ENCODE results near the gene TEAD1.

GRCh38 chr11:12705874-12706273 lies 31.7 kb downstream of the TEAD1 start:
- TF ChIP-seq CTCF (IDR thresholded peaks at IDR 0.05) = no peak
- no peak for TF ChIP-seq JUN (IDR thresholded peaks at IDR 0.05)
- no peak for TF ChIP-seq RCOR1 (IDR thresholded peaks at IDR 0.05; ENCODE audit: low read depth, low read length)
- TF ChIP-seq POLR2A (IDR thresholded peaks at IDR 0.05; ENCODE audit: low read length) = no peak
- TF ChIP-seq SMC3 (IDR thresholded peaks at IDR 0.05) = no peak
- TF ChIP-seq FOSL2 (IDR thresholded peaks at IDR 0.05) = no peak
- no peak for TF ChIP-seq FOSL2 (CRISPR knock-in tag; IDR thresholded peaks at IDR 0.05)
- TF ChIP-seq SREBF2 (IDR thresholded peaks at IDR 0.05) = no peak
- no peak for TF ChIP-seq KDM1A (IDR thresholded peaks at IDR 0.05; ENCODE audit: low read depth)

Data from A549 (cell line).